GM19467 (cell line): ENCODE results near the gene MIXL1.

ENCODE experiments used
- ATAC-seq: cut with Tn5 transposase; IDR thresholded peaks from one replicate; pipeline ENCODE4 v1.9.1; 2021; ENCODE audit warnings: mild to moderate bottlenecking, moderate library complexity; ENCODE audit not compliant: unreplicated experiment

MIXL1 gene

DNA sequence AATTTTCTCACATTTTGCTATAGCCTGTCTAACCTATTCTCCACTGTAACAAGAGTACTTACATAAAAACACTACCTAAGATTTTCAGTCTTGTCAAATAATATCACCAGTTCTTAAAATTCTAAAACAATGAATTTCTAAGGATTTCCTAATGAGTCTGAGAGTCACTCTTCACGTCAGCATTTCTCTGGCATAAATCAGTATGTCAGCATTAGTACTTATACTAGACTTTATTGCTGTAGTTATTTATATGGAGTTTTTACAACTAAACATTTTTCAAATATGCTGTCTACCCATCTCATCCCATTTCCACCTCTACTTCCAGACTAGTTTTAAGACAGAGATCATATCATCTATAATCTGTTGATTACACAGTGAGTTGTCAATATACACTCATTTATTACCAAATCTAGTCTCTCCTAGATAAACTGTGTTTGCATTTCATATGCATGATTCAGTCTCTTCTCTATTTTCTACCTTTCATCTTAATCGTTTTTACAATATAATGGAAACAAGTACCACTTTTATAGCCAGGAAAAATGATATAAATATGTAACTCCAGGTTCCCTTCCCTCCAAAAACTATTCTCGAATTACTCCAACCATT, 52.7 kb downstream of the MIXL1 start:
- no peak for ATAC-seq
